ENCODE measurements around the gene ZNF544.

The ZNF544 gene

GRCh38 chr19:58277197-58277596, 48.5 kb downstream of the ZNF544 start:
- Mint-ChIP-seq H3K9me3 (ENCODE audit: low read depth) (no peaks in the 10 kb centered on the region), H3K27ac (peak overlapping the region; percentile 64), H3K4me3 (peak overlapping the region; percentile 60), H3K4me1 (ENCODE audit: low read depth) (peaks cover 46% of the 10 kb centered on the region), H3K27me3 (no peaks in the 10 kb centered on the region), H3K36me3 (peaks cover 22% of the 10 kb centered on the region)

GRCh38 chr19:58277748-58278540, 49.2 kb downstream of the ZNF544 start:
- Mint-ChIP-seq H3K4me1 (ENCODE audit: low read depth) (peaks cover 47% of the 10 kb centered on the region), H3K27ac (peak overlapping the region; percentile 96), H3K36me3 (peaks cover 22% of the 10 kb centered on the region), H3K4me3 (peak overlapping the region; percentile 96), H3K9me3 (ENCODE audit: low read depth) (no peaks in the 10 kb centered on the region), H3K27me3 (no peaks in the 10 kb centered on the region)

GRCh38 chr19:58278541-58279041, 49.9 kb downstream of the ZNF544 start, which contains the start of gene ZNF8:
Gene ZNF8 (plus strand): TSS chr19:58278955. CDS start chr19:58279082, 127 bp downstream.
- H3K4me1 Mint-ChIP-seq (ENCODE audit: low read depth) = peaks cover 47% of the 10 kb centered on the region
- peak within 1 kb of the TSS; percentile 96 for H3K4me3 Mint-ChIP-seq
- peaks cover 22% of the 10 kb centered on the region for H3K36me3 Mint-ChIP-seq
- no peaks in the 10 kb centered on the region for H3K9me3 Mint-ChIP-seq (ENCODE audit: low read depth)
- no peaks in the 10 kb centered on the region for H3K27me3 Mint-ChIP-seq
- peak within 1 kb of the TSS; percentile 96 for H3K27ac Mint-ChIP-seq

GRCh38 chr19:58279042-58279924, 50.6 kb downstream of the ZNF544 start:
- Mint-ChIP-seq H3K4me1 (ENCODE audit: low read depth) (peaks cover 47% of the 10 kb centered on the region), H3K27me3 (no peaks in the 10 kb centered on the region), H3K27ac (peak overlapping the region; percentile 96), H3K36me3 (peaks cover 20% of the 10 kb centered on the region), H3K9me3 (ENCODE audit: low read depth) (no peaks in the 10 kb centered on the region), H3K4me3 (peak overlapping the region; percentile 96)

GRCh38 chr19:58279925-58280316, 51.2 kb downstream of the ZNF544 start:
- no peaks in the 10 kb centered on the region for H3K27me3 Mint-ChIP-seq
- H3K27ac Mint-ChIP-seq = peak overlapping the region; percentile 96
- H3K4me1 Mint-ChIP-seq (ENCODE audit: low read depth) = peaks cover 47% of the 10 kb centered on the region
- H3K9me3 Mint-ChIP-seq (ENCODE audit: low read depth) = no peaks in the 10 kb centered on the region
- peak overlapping the region; percentile 96 for H3K4me3 Mint-ChIP-seq
- peaks cover 14% of the 10 kb centered on the region for H3K36me3 Mint-ChIP-seq

GRCh38 chr19:58284199-58284598, 55.5 kb downstream of the ZNF544 start:
- H3K4me1 Mint-ChIP-seq (ENCODE audit: low read depth) = peaks cover 30% of the 10 kb centered on the region
- no peaks in the 10 kb centered on the region for H3K9me3 Mint-ChIP-seq (ENCODE audit: low read depth)
- H3K27me3 Mint-ChIP-seq = no peaks in the 10 kb centered on the region
- H3K4me3 Mint-ChIP-seq = no peak overlapping the region
- peaks cover 16% of the 10 kb centered on the region for H3K36me3 Mint-ChIP-seq
- no peak overlapping the region for H3K27ac Mint-ChIP-seq

GRCh38 chr19:58291943-58292342, 63.2 kb downstream of the ZNF544 start:
- H3K9me3 Mint-ChIP-seq (ENCODE audit: low read depth) = peaks cover 4% of the 10 kb centered on the region

GRCh38 chr19:58294743-58295374, 66.1 kb downstream of the ZNF544 start:
- peaks cover 4% of the 10 kb centered on the region for H3K9me3 Mint-ChIP-seq (ENCODE audit: low read depth)
- H3K4me3 Mint-ChIP-seq = no peak overlapping the region
- H3K4me1 Mint-ChIP-seq (ENCODE audit: low read depth) = peaks cover 4% of the 10 kb centered on the region
- no peaks in the 10 kb centered on the region for H3K27me3 Mint-ChIP-seq
- H3K36me3 Mint-ChIP-seq = peaks cover 42% of the 10 kb centered on the region
- H3K27ac Mint-ChIP-seq = no peak overlapping the region

More at GRCh38 chr19:58291943-58292342, 63.2 kb downstream of the ZNF544 start:
- Mint-ChIP-seq H3K4me3 (no peak overlapping the region), H3K36me3 (peaks cover 42% of the 10 kb centered on the region), H3K27ac (no peak overlapping the region), H3K27me3 (no peaks in the 10 kb centered on the region), H3K4me1 (ENCODE audit: low read depth) (peaks cover 2% of the 10 kb centered on the region)

- Mint-ChIP-seq H3K4me1 (ENCODE audit: low read depth) (peaks cover 4% of the 10 kb centered on the region), H3K9me3 (ENCODE audit: low read depth) (peaks cover 4% of the 10 kb centered on the region), H3K27me3 (no peaks in the 10 kb centered on the region), H3K4me3 (no peak overlapping the region), H3K27ac (no peak overlapping the region), H3K36me3 (peaks cover 47% of the 10 kb centered on the region)
Observed at GRCh38 chr19:58296104-58296503, 67.4 kb downstream of the ZNF544 start.

GRCh38 chr19:58300620-58301019, 71.9 kb downstream of the ZNF544 start:
- Mint-ChIP-seq H3K4me1 (ENCODE audit: low read depth) (peaks cover 16% of the 10 kb centered on the region), H3K4me3 (no peak overlapping the region), H3K9me3 (ENCODE audit: low read depth) (no peaks in the 10 kb centered on the region), H3K27ac (no peak overlapping the region), H3K36me3 (peaks cover 21% of the 10 kb centered on the region), H3K27me3 (no peaks in the 10 kb centered on the region)

- peak overlapping the region; percentile 96 for H3K4me3 Mint-ChIP-seq
- no peaks in the 10 kb centered on the region for H3K27me3 Mint-ChIP-seq
- H3K27ac Mint-ChIP-seq = peak overlapping the region; percentile 98
- peaks cover 46% of the 10 kb centered on the region for H3K4me1 Mint-ChIP-seq (ENCODE audit: low read depth)
- no peaks in the 10 kb centered on the region for H3K9me3 Mint-ChIP-seq (ENCODE audit: low read depth)
- peaks cover 25% of the 10 kb centered on the region for H3K36me3 Mint-ChIP-seq
Observed at GRCh38 chr19:58304255-58304654, 75.5 kb downstream of the ZNF544 start.

GRCh38 chr19:58304748-58305064, 76.0 kb downstream of the ZNF544 start:
- Mint-ChIP-seq H3K27me3 (no peaks in the 10 kb centered on the region), H3K36me3 (peaks cover 26% of the 10 kb centered on the region), H3K4me3 (peak overlapping the region; percentile 96), H3K4me1 (ENCODE audit: low read depth) (peaks cover 48% of the 10 kb centered on the region), H3K9me3 (ENCODE audit: low read depth) (no peaks in the 10 kb centered on the region), H3K27ac (peak overlapping the region; percentile 98)

GRCh38 chr19:58305065-58305931, 76.6 kb downstream of the ZNF544 start, which contains the start of gene ERVK3-1:
Gene ERVK3-1 (plus strand): TSS chr19:58305377. CDS start chr19:58312169, 6,792 bp downstream.
- H3K4me1 Mint-ChIP-seq (ENCODE audit: low read depth) = peaks cover 47% of the 10 kb centered on the region
- H3K27ac Mint-ChIP-seq = peak within 1 kb of the TSS; percentile 98
- H3K36me3 Mint-ChIP-seq = peaks cover 25% of the 10 kb centered on the region
- no peaks in the 10 kb centered on the region for H3K9me3 Mint-ChIP-seq (ENCODE audit: low read depth)
- H3K27me3 Mint-ChIP-seq = no peaks in the 10 kb centered on the region
- H3K4me3 Mint-ChIP-seq = peak within 1 kb of the TSS; percentile 96

GRCh38 chr19:58305932-58306323, 77.2 kb downstream of the ZNF544 start:
- peaks cover 47% of the 10 kb centered on the region for H3K4me1 Mint-ChIP-seq (ENCODE audit: low read depth)
- no peaks in the 10 kb centered on the region for H3K27me3 Mint-ChIP-seq
- peaks cover 24% of the 10 kb centered on the region for H3K36me3 Mint-ChIP-seq
- H3K27ac Mint-ChIP-seq = peak overlapping the region; percentile 98
- no peaks in the 10 kb centered on the region for H3K9me3 Mint-ChIP-seq (ENCODE audit: low read depth)
- peak overlapping the region; percentile 96 for H3K4me3 Mint-ChIP-seq

Data from activated naive CD8-positive, alpha-beta T cell (primary cell).